ENCODE data around the gene ZNF804A. TPM values are rescaled to one million over a fixed set of nuclear protein-coding genes. Genes with fewer than 3 reads are reported as not detected.

The ZNF804A gene
- polyA plus RNA-seq, 3 donors: 1.8 to 2.0 (median 2.0) TPM

- DNase-seq (ENCODE audit: low read depth in 3 of 3, low spot score in 2 of 3): no peak
Observed at GRCh38 chr2:184921676-184922075, 323.3 kb downstream of the ZNF804A start.

- no peak for DNase-seq (ENCODE audit: low read depth in 3 of 3, low spot score in 2 of 3)
Observed at GRCh38 chr2:184923751-184924150, 325.4 kb downstream of the ZNF804A start.

DNA sequence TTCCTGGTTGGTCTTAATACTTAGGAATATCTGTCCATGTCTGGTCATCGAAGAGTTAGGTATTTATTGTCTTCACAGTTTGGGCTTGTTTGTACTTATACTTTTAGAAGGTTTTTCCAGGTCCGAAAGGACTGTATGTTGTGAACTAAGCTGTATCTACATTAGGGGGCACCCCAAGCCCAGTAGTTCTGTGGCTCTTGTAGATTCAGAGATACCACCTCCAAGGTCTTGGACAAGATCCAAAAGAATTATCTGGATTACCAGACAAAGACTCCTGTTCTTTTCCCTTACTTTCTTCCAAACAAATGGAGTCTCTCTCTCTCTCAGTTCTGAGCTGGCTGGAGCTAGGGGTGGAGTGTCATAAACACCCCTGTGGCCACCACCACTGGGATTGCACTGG, 328.7 kb downstream of the ZNF804A start:
- DNase-seq (ENCODE audit: low read depth in 3 of 3, low spot score in 2 of 3): no peak

DNA sequence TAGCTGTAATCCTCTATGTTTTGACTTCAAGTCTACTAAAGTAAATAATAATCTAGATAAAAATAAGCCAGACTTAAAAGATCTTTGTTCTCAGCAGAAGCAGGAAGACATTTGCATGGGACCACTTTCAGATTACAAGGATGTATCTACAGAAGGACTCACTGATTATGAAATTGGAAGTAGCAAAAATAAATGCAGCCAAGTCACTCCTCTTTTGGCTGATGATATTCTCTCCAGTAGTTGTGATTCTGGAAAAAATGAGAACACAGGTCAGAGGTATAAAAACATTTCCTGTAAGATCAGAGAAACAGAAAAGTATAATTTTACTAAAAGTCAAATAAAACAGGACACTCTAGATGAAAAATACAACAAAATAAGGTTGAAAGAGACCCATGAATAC, 338.4 kb downstream of the ZNF804A start:
- no peak for DNase-seq (ENCODE audit: low read depth in 3 of 3, low spot score in 2 of 3)

GRCh38 chr2:184938221-184938985, 340.1 kb downstream of the ZNF804A start:
- no peak for DNase-seq (ENCODE audit: low read depth in 3 of 3, low spot score in 2 of 3)

GRCh38 chr2:184945326-184945725, 347.0 kb downstream of the ZNF804A start:
- DNase-seq (ENCODE audit: low read depth in 3 of 3, low spot score in 2 of 3): no peak

GRCh38 chr2:184945824-184946223, 347.5 kb downstream of the ZNF804A start:
- no peak for DNase-seq (ENCODE audit: low read depth in 3 of 3, low spot score in 2 of 3)

GRCh38 chr2:184956856-184957255, 358.5 kb downstream of the ZNF804A start:
- DNase-seq (ENCODE audit: low read depth in 3 of 3, low spot score in 2 of 3): no peak

- no peak for DNase-seq (ENCODE audit: low read depth in 3 of 3, low spot score in 2 of 3)
Observed at GRCh38 chr2:184971546-184972068, 373.3 kb downstream of the ZNF804A start.
